HEK293 (cell line): Measurements from ENCODE around the gene KCNJ15.

ENCODE experiments used
- HOXC10 ChIP-seq: sonication (generic); formaldehyde crosslinking; IDR thresholded peaks from 2 replicates; pipeline ENCODE4 v1.8.1; 2023; ENCODE audit warnings: mild to moderate bottlenecking, missing genetic modification reagents
- KLF10 ChIP-seq: fragments of 450-650 bp; IDR thresholded peaks from 2 replicates; pipeline ENCODE4 v1.5.1; 2018; ENCODE audit warnings: missing biosample characterization, mild to moderate bottlenecking, missing genetic modification characterization
- SP7 ChIP-seq: fragments of 450-650 bp; formaldehyde crosslinking; IDR thresholded peaks from 2 replicates; pipeline ENCODE4 v1.5.1; 2016; ENCODE audit warnings: missing biosample characterization, missing genetic modification characterization
- TCF7L2 ChIP-seq: IDR thresholded peaks from 2 replicates; pipeline ENCODE4 v1.6.1; 2011; ENCODE audit warnings: low read depth, mild to moderate bottlenecking, inconsistent platforms, low read length, moderate library complexity, borderline replicate concordance
- TRIM28 ChIP-seq: IDR thresholded peaks from 2 replicates; pipeline ENCODE4 v1.6.1; 2011; ENCODE audit warnings: low read length, control low read depth, borderline replicate concordance
- WT1 ChIP-seq: fragments of 450-650 bp; formaldehyde crosslinking; IDR thresholded peaks from 2 replicates; pipeline ENCODE4 v1.5.1; 2016; ENCODE audit warnings: missing biosample characterization, missing genetic modification characterization
- ZBTB1 ChIP-seq: fragments of 450-650 bp; formaldehyde crosslinking; IDR thresholded peaks from 2 replicates; pipeline ENCODE4 v1.5.1; 2016; ENCODE audit warnings: missing biosample characterization, missing genetic modification characterization
- ZBTB7A ChIP-seq: fragments of 450-650 bp; formaldehyde crosslinking; IDR thresholded peaks from 2 replicates; pipeline ENCODE4 v1.5.1; 2016; ENCODE audit warnings: low read depth, missing biosample characterization, missing genetic modification characterization
- ZFP3 ChIP-seq: fragments of 450-650 bp; formaldehyde crosslinking; IDR thresholded peaks from 2 replicates; pipeline ENCODE4 v1.5.1; 2016; ENCODE audit warnings: low read depth, missing biosample characterization, missing genetic modification characterization
- ZIC2 ChIP-seq: fragments of 450-650 bp; formaldehyde crosslinking; IDR thresholded peaks from 2 replicates; pipeline ENCODE4 v1.5.1; 2016; ENCODE audit warnings: missing biosample characterization, missing genetic modification characterization
- ZNF121 ChIP-seq: fragments of 450-650 bp; formaldehyde crosslinking; IDR thresholded peaks from 2 replicates; pipeline ENCODE4 v1.5.1; 2016; ENCODE audit warnings: missing biosample characterization, missing genetic modification characterization
- ZNF138 ChIP-seq: fragments of 450-650 bp; formaldehyde crosslinking; IDR thresholded peaks from 2 replicates; pipeline ENCODE4 v1.5.1; 2016; ENCODE audit warnings: missing biosample characterization, missing genetic modification characterization, borderline replicate concordance
- ZNF146 ChIP-seq: fragments of 450-650 bp; formaldehyde crosslinking; IDR thresholded peaks from 2 replicates; pipeline ENCODE4 v1.5.1; 2016; ENCODE audit warnings: missing biosample characterization, missing genetic modification characterization
- ZNF175 ChIP-seq: fragments of 450-650 bp; formaldehyde crosslinking; IDR thresholded peaks from 2 replicates; pipeline ENCODE4 v1.5.1; 2016; ENCODE audit warnings: missing biosample characterization, missing genetic modification characterization
- ZNF221 ChIP-seq: fragments of 450-650 bp; formaldehyde crosslinking; IDR thresholded peaks from 2 replicates; pipeline ENCODE4 v1.5.1; 2017; ENCODE audit warnings: missing biosample characterization, missing genetic modification characterization, borderline replicate concordance
- ZNF23 ChIP-seq: fragments of 450-650 bp; formaldehyde crosslinking; IDR thresholded peaks from 2 replicates; pipeline ENCODE4 v1.5.1; 2016; ENCODE audit warnings: missing biosample characterization, missing genetic modification characterization, borderline replicate concordance
- ZNF302 ChIP-seq: fragments of 450-650 bp; formaldehyde crosslinking; IDR thresholded peaks from 2 replicates; pipeline ENCODE4 v1.5.1; 2016; ENCODE audit warnings: missing biosample characterization, missing genetic modification characterization, low read depth
- ZNF473 ChIP-seq: fragments of 450-650 bp; formaldehyde crosslinking; IDR thresholded peaks from 2 replicates; pipeline ENCODE4 v1.5.1; 2017; ENCODE audit warnings: missing biosample characterization, missing genetic modification characterization
- ZNF548 ChIP-seq: fragments of 450-650 bp; formaldehyde crosslinking; IDR thresholded peaks from 2 replicates; pipeline ENCODE4 v1.5.1; 2016; ENCODE audit warnings: missing biosample characterization, missing genetic modification characterization
- ZNF571 ChIP-seq: fragments of 450-650 bp; formaldehyde crosslinking; IDR thresholded peaks from 2 replicates; pipeline ENCODE4 v1.5.0; 2017; ENCODE audit warnings: missing biosample characterization, missing genetic modification characterization
- ZNF623 ChIP-seq: fragments of 450-650 bp; formaldehyde crosslinking; IDR thresholded peaks from 2 replicates; pipeline ENCODE4 v1.5.1; 2016; ENCODE audit warnings: missing biosample characterization, missing genetic modification characterization
- ZNF677 ChIP-seq: fragments of 450-650 bp; IDR thresholded peaks from 2 replicates; pipeline ENCODE4 v1.5.0; 2018; ENCODE audit warnings: missing biosample characterization, mild to moderate bottlenecking, missing genetic modification characterization, moderate library complexity
- TF ChIP-seq, protein P1 (sequence below): fragments of 450-650 bp; formaldehyde crosslinking; IDR thresholded peaks from 2 replicates; pipeline ENCODE4 v1.5.1; 2016; ENCODE audit warnings: missing biosample characterization, missing genetic modification characterization
- TF ChIP-seq, protein P2 (sequence below): fragments of 450-650 bp; formaldehyde crosslinking; IDR thresholded peaks from 2 replicates; pipeline ENCODE4 v1.5.1; 2016; ENCODE audit warnings: missing biosample characterization, missing genetic modification characterization
- TF ChIP-seq, protein P3 (sequence below): fragments of 450-650 bp; formaldehyde crosslinking; IDR thresholded peaks from 2 replicates; pipeline ENCODE4 v1.5.1; 2016; ENCODE audit warnings: missing biosample characterization, missing genetic modification characterization
- TF ChIP-seq, protein P4 (sequence below): fragments of 450-650 bp; formaldehyde crosslinking; IDR thresholded peaks from 2 replicates; pipeline ENCODE4 v1.5.1; 2016; ENCODE audit warnings: missing biosample characterization, missing genetic modification characterization, low read depth
- TF ChIP-seq, protein P5 (sequence below): fragments of 450-650 bp; formaldehyde crosslinking; IDR thresholded peaks from 2 replicates; pipeline ENCODE4 v1.5.1; 2017; ENCODE audit warnings: missing biosample characterization, missing genetic modification characterization
- TF ChIP-seq, protein P6 (sequence below): fragments of 450-650 bp; formaldehyde crosslinking; IDR thresholded peaks from 2 replicates; pipeline ENCODE4 v1.5.1; 2016; ENCODE audit warnings: missing biosample characterization, missing genetic modification characterization

The KCNJ15 gene

DNA sequence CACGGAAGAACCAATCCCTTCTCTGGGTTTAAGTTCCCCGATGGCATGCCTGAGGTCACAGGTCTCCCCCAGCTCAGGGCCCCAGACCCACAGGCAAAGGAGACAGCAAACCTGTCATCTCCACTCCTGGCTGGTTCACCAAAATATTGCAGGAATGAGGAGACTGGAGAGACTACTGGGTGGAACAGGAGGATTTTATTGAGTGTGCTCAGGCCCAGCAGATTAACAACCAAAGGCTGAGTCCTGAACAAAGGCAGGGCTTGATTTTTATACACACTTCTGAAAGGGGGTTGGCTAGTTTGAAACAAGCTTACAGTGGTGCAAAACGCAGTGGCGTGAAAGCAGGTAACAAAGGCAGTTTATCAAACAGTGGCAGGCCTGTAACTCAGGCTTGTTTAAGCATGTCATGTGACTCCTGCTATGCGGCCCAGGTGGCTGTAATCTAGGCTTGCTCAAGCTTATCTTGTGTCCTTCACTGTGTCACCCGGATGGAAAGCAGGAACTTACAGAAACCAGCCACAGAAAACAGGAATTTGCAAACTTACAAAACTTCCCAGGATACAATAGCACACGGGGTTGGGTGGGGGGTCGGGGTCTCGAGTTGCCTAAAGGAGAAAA lies 27.4 kb upstream of the KCNJ15 start (continued):
- no peak for TF ChIP-seq ZNF146 (tag by site-specific recombination)
- no peak for TF ChIP-seq ZNF221
- TF ChIP-seq ZIC2 (tag by site-specific recombination): no peak
- TF ChIP-seq, protein P1, sequence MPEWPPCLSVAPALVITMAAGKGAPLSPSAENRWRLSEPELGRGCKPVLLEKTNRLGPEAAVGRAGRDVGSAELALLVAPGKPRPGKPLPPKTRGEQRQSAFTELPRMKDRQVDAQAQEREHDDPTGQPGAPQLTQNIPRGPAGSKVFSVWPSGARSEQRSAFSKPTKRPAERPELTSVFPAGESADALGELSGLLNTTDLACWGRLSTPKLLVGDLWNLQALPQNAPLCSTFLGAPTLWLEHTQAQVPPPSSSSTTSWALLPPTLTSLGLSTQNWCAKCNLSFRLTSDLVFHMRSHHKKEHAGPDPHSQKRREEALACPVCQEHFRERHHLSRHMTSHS (tag by site-specific recombination): no peak
- TF ChIP-seq ZNF623 (tag by site-specific recombination): no peak
- TF ChIP-seq TRIM28: peak; percentile 100
- TF ChIP-seq, protein P2, sequence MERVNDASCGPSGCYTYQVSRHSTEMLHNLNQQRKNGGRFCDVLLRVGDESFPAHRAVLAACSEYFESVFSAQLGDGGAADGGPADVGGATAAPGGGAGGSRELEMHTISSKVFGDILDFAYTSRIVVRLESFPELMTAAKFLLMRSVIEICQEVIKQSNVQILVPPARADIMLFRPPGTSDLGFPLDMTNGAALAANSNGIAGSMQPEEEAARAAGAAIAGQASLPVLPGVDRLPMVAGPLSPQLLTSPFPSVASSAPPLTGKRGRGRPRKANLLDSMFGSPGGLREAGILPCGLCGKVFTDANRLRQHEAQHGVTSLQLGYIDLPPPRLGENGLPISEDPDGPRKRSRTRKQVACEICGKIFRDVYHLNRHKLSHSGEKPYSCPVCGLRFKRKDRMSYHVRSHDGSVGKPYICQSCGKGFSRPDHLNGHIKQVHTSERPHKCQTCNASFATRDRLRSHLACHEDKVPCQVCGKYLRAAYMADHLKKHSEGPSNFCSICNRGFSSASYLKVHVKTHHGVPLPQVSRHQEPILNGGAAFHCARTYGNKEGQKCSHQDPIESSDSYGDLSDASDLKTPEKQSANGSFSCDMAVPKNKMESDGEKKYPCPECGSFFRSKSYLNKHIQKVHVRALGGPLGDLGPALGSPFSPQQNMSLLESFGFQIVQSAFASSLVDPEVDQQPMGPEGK: no peak
- no peak for TF ChIP-seq ZNF175
- TF ChIP-seq, protein P3, sequence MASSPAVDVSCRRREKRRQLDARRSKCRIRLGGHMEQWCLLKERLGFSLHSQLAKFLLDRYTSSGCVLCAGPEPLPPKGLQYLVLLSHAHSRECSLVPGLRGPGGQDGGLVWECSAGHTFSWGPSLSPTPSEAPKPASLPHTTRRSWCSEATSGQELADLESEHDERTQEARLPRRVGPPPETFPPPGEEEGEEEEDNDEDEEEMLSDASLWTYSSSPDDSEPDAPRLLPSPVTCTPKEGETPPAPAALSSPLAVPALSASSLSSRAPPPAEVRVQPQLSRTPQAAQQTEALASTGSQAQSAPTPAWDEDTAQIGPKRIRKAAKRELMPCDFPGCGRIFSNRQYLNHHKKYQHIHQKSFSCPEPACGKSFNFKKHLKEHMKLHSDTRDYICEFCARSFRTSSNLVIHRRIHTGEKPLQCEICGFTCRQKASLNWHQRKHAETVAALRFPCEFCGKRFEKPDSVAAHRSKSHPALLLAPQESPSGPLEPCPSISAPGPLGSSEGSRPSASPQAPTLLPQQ: no peak
- TF ChIP-seq ZNF571 (tag by site-specific recombination): no peak
- no peak for TF ChIP-seq ZNF548 (tag by site-specific recombination)
- no peak for TF ChIP-seq TCF7L2
- 0 out of 2 replicates have a peak, but pooled peaks have one; percentile 29 for TF ChIP-seq ZNF677
- TF ChIP-seq ZBTB7A (tag by site-specific recombination): no peak
- TF ChIP-seq, protein P4, sequence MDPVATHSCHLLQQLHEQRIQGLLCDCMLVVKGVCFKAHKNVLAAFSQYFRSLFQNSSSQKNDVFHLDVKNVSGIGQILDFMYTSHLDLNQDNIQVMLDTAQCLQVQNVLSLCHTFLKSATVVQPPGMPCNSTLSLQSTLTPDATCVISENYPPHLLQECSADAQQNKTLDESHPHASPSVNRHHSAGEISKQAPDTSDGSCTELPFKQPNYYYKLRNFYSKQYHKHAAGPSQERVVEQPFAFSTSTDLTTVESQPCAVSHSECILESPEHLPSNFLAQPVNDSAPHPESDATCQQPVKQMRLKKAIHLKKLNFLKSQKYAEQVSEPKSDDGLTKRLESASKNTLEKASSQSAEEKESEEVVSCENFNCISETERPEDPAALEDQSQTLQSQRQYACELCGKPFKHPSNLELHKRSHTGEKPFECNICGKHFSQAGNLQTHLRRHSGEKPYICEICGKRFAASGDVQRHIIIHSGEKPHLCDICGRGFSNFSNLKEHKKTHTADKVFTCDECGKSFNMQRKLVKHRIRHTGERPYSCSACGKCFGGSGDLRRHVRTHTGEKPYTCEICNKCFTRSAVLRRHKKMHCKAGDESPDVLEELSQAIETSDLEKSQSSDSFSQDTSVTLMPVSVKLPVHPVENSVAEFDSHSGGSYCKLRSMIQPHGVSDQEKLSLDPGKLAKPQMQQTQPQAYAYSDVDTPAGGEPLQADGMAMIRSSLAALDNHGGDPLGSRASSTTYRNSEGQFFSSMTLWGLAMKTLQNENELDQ (tag by site-specific recombination): no peak
- TF ChIP-seq ZNF23: peak; percentile 47; the same call in 1 of the 2 replicates
- TF ChIP-seq ZFP3 (tag by site-specific recombination): no peak
- TF ChIP-seq, protein P5, sequence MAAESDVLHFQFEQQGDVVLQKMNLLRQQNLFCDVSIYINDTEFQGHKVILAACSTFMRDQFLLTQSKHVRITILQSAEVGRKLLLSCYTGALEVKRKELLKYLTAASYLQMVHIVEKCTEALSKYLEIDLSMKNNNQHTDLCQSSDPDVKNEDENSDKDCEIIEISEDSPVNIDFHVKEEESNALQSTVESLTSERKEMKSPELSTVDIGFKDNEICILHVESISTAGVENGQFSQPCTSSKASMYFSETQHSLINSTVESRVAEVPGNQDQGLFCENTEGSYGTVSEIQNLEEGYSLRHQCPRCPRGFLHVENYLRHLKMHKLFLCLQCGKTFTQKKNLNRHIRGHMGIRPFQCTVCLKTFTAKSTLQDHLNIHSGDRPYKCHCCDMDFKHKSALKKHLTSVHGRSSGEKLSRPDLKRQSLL (tag by site-specific recombination): no peak
- no peak for TF ChIP-seq ZNF121 (tag by site-specific recombination)
- peak; percentile 38; the same call in 1 of the 2 replicates for TF ChIP-seq SP7
- TF ChIP-seq WT1 (tag by site-specific recombination): no peak
- TF ChIP-seq ZBTB1 (tag by site-specific recombination): no peak
- TF ChIP-seq ZNF302 (tag by site-specific recombination): 0 out of 2 replicates have a peak, but pooled peaks have one; percentile 73
- no peak for TF ChIP-seq ZNF138
- TF ChIP-seq, protein P6, sequence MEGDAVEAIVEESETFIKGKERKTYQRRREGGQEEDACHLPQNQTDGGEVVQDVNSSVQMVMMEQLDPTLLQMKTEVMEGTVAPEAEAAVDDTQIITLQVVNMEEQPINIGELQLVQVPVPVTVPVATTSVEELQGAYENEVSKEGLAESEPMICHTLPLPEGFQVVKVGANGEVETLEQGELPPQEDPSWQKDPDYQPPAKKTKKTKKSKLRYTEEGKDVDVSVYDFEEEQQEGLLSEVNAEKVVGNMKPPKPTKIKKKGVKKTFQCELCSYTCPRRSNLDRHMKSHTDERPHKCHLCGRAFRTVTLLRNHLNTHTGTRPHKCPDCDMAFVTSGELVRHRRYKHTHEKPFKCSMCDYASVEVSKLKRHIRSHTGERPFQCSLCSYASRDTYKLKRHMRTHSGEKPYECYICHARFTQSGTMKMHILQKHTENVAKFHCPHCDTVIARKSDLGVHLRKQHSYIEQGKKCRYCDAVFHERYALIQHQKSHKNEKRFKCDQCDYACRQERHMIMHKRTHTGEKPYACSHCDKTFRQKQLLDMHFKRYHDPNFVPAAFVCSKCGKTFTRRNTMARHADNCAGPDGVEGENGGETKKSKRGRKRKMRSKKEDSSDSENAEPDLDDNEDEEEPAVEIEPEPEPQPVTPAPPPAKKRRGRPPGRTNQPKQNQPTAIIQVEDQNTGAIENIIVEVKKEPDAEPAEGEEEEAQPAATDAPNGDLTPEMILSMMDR (tag by site-specific recombination): no peak
- TF ChIP-seq KLF10 (tag by site-specific recombination): no peak
- TF ChIP-seq HOXC10 (CRISPR knock-in tag): no peak
- no peak for TF ChIP-seq ZNF473 (tag by site-specific recombination)
